Adrenal gland (tissue), 12 donors: ENCODE data around the gene ZBTB45. TPM values are rescaled to one million over a fixed set of nuclear protein-coding genes. Genes with fewer than 3 reads are reported as not detected.
A peak's percentile ranks its signal among the peaks of the same experiment; 100 is the strongest.

Experiments
- DNase-seq, 7 donors: peaks; one replicate each; pipeline ENCODE4 v3.0.0-alpha.2; 2019 to 2020
- H3K27ac ChIP-seq, 5 donors: fragments of 200-600 bp; sonication (generic) in 4 of 5; 1 replicate in 3 of 5; 2 replicates in 2 of 5; pipeline versions ENCODE4 v1.5.1 to v1.8.0; 2016 to 2020; ENCODE audit warnings: mild to moderate bottlenecking in 1 of 5
- H3K27me3 ChIP-seq: fragments of 200-600 bp; 2 replicates; pipeline ENCODE4 v1.8.0; 2021
- H3K36me3 ChIP-seq, 2 donors: fragments of 200-600 bp; replicated peaks in 1 of 2; 1 replicate in 1 of 2; 2 replicates in 1 of 2; pipeline versions ENCODE4 v1.5.1 to v1.8.0; 2018 to 2022
- H3K4me1 ChIP-seq, 2 donors: fragments of 200-600 bp; replicated peaks in 1 of 2; 1 replicate in 1 of 2; 2 replicates in 1 of 2; pipeline versions ENCODE4 v1.5.1 to v1.8.0; 2018 to 2021
- H3K4me3 ChIP-seq, 4 donors: fragments of 200-600 bp; sonication (generic) in 3 of 4; one replicate each; pipeline ENCODE4 v1.5.1; 2016 to 2018
- H3K9me3 ChIP-seq, 3 donors: fragments of 200-600 bp; sonication (generic) in 1 of 3; replicated peaks in 1 of 3; 1 replicate in 2 of 3; 2 replicates in 1 of 3; pipeline versions ENCODE4 v1.5.1 to v1.8.0; 2016 to 2021
- CTCF ChIP-seq, 6 experiments: fragments of 450-650 bp in 4 of 6; fragments of 200-600 bp in 2 of 6; sonication (generic) in 1 of 6; IDR thresholded peaks; 1 replicate in 5 of 6; 2 replicates in 1 of 6; pipeline versions ENCODE4 v1.5.1 to v1.8.0; 2016 to 2021; ENCODE audit warnings: antibody characterized with exemption in 6 of 6, mild to moderate bottlenecking in 2 of 6, moderate library complexity in 1 of 6
- POLR2A ChIP-seq, 2 donors: fragments of 450-650 bp; IDR thresholded peaks; one replicate each; pipeline ENCODE4 v1.6.1; 2017; ENCODE audit warnings: antibody characterized with exemption in 2 of 2, mild to moderate bottlenecking in 2 of 2, moderate library complexity in 1 of 2
- WGBS, 4 donors: extraction: QIAGEN DNeasy Blood & Tissue Kit in 2 of 4; methylation state at CpG; one replicate each; pipeline versions ENCODE4 v1.1.5 to v1.1.7; 2013 to 2017; 5-methylcytosine and 5-hydroxymethylcytosine counted together
- intact Hi-C, 2 donors: fragments of 100-400 bp; cut with DNase I; formaldehyde crosslinking; loops; one replicate each; pipeline versions ENCODE4 v1.14.1 to v1.15.0; 2022 to 2023
- polyA plus RNA-seq, 3 donors: library from polyadenylated mRNA; stranded (reverse); fragments of 200-250 nt in 2 of 3; fragments of 350-450 nt in 1 of 3; fragmentation: Illumina TruSeq in 1 of 3; extraction: RNeasy Lipid Tissue Mini Kit (QIAGEN cat#74804) in 1 of 3; gene quantifications; one replicate each; pipeline ENCODE4 v1.2.3, GENCODE V29; 2013 to 2014
- total RNA-seq, 9 donors: library from RNA; depleted of rRNA in 4 of 9; stranded (reverse); fragments of >200 nt in 4 of 9; fragments of 120-200 nt in 1 of 9; fragmentation: NEBNext Ultra II Directional in 1 of 9; extraction: Animal tissue kit (Norgen Biotek cat#: 25700) in 1 of 9; gene quantifications; one replicate each; pipeline versions ENCODE4 v1.1.0 to v1.2.4, GENCODE V29; 2013 to 2023
- donor health status: healthy with polysubstance abuse.
- donor health status: Bipolar disorder and iron deficiency.
- donor health status: DM: yes; HTN: yes; CAD: no.
- donor health status: DM: no; HTN: no; CAD: no.
- donor health status: DM: no; HTN: no; CAD: no.
- donor health status: DM: yes; HTN: yes; CAD: no.

ZBTB45 gene
- total and polyA plus RNA-seq, 12 donors: 1.7 to 20.4 (median 12.8) TPM

- peaks cover 0 to 79% of the 10 kb centered on the region in 2 donors for H3K36me3 ChIP-seq
- no peak overlapping the region for H3K27ac ChIP-seq
- TF ChIP-seq CTCF (IDR thresholded peaks at IDR 0.05) (no peak), POLR2A (IDR thresholded peaks at IDR 0.05) (no peak)
- H3K27me3 ChIP-seq: no peaks in the 10 kb centered on the region
- peaks cover 22 to 40% of the 10 kb centered on the region in 2 donors for H3K4me1 ChIP-seq
- WGBS, 4 donors: 92 to 95% (median 95%) methylated on average over 13 to 18 of the region's 18 CpGs
- no peaks in the 10 kb centered on the region for H3K9me3 ChIP-seq
- peak in 2 of 7 donors; percentile 29 to 52 for DNase-seq
- no peak overlapping the region for H3K4me3 ChIP-seq
- intact Hi-C loops: no loop called here
Observed at GRCh38 chr19:58551577-58552471, 32.2 kb upstream of the ZBTB45 start.

DNA sequence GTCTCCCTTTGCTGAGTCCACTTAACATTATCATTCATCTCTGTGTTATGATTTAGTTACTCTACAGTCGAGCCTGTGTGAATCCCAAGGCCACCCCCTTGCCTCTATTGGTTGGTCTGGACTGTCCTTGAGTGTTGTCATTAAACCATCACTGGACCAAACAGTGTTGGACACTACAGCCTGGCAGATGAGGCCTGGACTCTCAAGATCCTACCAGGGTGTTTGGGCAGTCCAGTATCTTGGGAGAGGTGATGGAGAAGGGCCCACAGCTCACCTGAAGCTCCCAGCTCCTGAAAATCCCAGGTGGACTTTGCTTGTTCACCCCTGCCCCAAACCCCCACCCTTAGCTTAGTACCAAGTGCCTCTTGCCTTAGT is 31.5 kb upstream of the ZBTB45 start:
- peaks cover 0 to 72% of the 10 kb centered on the region in 2 donors for H3K36me3 ChIP-seq
- no peaks in the 10 kb centered on the region for H3K9me3 ChIP-seq
- TF ChIP-seq CTCF (IDR thresholded peaks at IDR 0.05): no peak
- TF ChIP-seq POLR2A (IDR thresholded peaks at IDR 0.05): no peak
- peaks cover 26 to 40% of the 10 kb centered on the region in 2 donors for H3K4me1 ChIP-seq
- WGBS, 4 donors: 14 to 17% (median 15%) methylated on average over 1 of the region's 1 CpG
- intact Hi-C loops: no loop called here
- H3K27ac ChIP-seq: no peak overlapping the region
- DNase-seq: peak in 1 of 7 donors; percentile 53
- H3K27me3 ChIP-seq: no peaks in the 10 kb centered on the region
- no peak overlapping the region for H3K4me3 ChIP-seq

DNA sequence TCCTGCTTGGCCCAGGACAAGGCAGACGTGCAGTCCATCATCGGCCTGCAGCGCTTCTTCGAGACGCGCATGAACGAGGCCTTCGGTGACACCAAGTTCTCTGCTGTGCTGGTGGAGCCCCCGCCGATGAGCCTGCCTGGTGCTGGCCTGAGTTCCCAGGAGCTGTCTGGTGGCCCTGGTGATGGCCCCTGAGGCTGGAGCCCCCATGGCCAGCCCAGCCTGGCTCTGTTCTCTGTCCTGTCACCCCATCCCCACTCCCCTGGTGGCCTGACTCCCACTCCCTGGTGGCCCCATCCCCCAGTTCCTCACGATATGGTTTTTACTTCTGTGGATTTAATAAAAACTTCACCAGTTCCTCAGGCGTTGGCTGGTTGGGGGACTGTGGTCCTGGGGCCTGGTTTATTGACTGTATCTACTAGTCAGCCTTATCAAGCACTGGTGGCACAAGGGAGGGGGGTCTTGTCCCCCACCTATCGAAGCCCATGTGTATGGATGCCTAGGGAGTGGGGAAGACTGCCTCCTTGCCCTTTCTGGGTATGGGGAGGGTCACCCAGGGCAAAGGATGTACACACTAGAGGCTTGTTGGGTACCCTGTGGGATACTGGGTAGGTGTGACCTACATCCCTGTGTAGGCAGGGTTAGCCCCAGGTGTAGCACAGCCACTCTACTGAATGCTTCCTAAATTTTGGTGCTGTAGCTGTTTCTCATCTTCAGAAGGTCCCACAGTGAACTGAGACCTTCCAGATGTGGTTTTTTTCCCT is 30.9 kb upstream of the ZBTB45 start:
- Histone ChIP-seq H3K27me3 (no peaks in the 10 kb centered on the region), H3K4me1 (peaks cover 28 to 40% of the 10 kb centered on the region in 2 donors), H3K36me3 (peaks cover 0 to 66% of the 10 kb centered on the region in 2 donors), H3K27ac (no peak overlapping the region), H3K4me3 (no peak overlapping the region), H3K9me3 (no peaks in the 10 kb centered on the region)
- peak in 1 of 7 donors; percentile 54 for DNase-seq
- 82 to 91% (median 86%) methylated on average over 10 to 13 of the region's 13 CpGs for WGBS, 4 donors
- intact Hi-C loops: no loop called here
- no peak for TF ChIP-seq POLR2A (IDR thresholded peaks at IDR 0.05)
- no peak for TF ChIP-seq CTCF (IDR thresholded peaks at IDR 0.05)

- Histone ChIP-seq H3K4me1 (peaks cover 29 to 39% of the 10 kb centered on the region in 2 donors), H3K27ac (no peak overlapping the region), H3K27me3 (no peaks in the 10 kb centered on the region), H3K4me3 (no peak overlapping the region), H3K9me3 (no peaks in the 10 kb centered on the region), H3K36me3 (peaks cover 0 to 66% of the 10 kb centered on the region in 2 donors)
- intact Hi-C loops: no loop called here
- DNase-seq: no peak
- 76 to 85% (median 83%) methylated on average over 5 to 11 of the region's 11 CpGs for WGBS, 4 donors
- no peak for TF ChIP-seq CTCF (IDR thresholded peaks at IDR 0.05)
- no peak for TF ChIP-seq POLR2A (IDR thresholded peaks at IDR 0.05)
Observed at GRCh38 chr19:58549664-58550361, 30.2 kb upstream of the ZBTB45 start.
